HEK293T (cell line): ENCODE results near the gene TTLL4.

Experiments
- ARNT ChIP-seq: fragments of 450-650 bp; IDR thresholded peaks from 2 replicates; pipeline ENCODE4 v1.6.1; 2017; ENCODE audit warnings: mild to moderate bottlenecking
- BHLHE40 ChIP-seq: fragments of 450-650 bp; IDR thresholded peaks from 2 replicates; pipeline ENCODE4 v1.6.1; 2016; ENCODE audit warnings: mild to moderate bottlenecking, moderate library complexity, borderline replicate concordance
- CTBP1 ChIP-seq: fragments of 450-650 bp; IDR thresholded peaks from 2 replicates; pipeline ENCODE4 v1.6.1; 2016; ENCODE audit warnings: borderline replicate concordance
- ELF4 ChIP-seq: fragments of 450-650 bp; IDR thresholded peaks from 2 replicates; pipeline ENCODE4 v1.6.1; 2017; ENCODE audit warnings: antibody characterized with exemption
- FOXA1 ChIP-seq: fragments of 450-650 bp; IDR thresholded peaks from 2 replicates; pipeline ENCODE4 v1.6.1; 2016; ENCODE audit warnings: mild to moderate bottlenecking
- FOXM1 ChIP-seq: fragments of 450-650 bp; IDR thresholded peaks from 2 replicates; pipeline ENCODE4 v1.6.1; 2017; ENCODE audit warnings: mild to moderate bottlenecking, borderline replicate concordance
- LEF1 ChIP-seq: fragments of 450-650 bp; IDR thresholded peaks from 2 replicates; pipeline ENCODE4 v1.6.1; 2017; ENCODE audit warnings: mild to moderate bottlenecking, borderline replicate concordance
- NFRKB ChIP-seq: fragments of 450-650 bp; IDR thresholded peaks from 2 replicates; pipeline ENCODE4 v1.6.1; 2016; ENCODE audit warnings: mild to moderate bottlenecking, moderate library complexity
- SP1 ChIP-seq: fragments of 450-650 bp; IDR thresholded peaks from 2 replicates; pipeline ENCODE4 v1.6.1; 2017
- TARDBP ChIP-seq: fragments of 450-650 bp; IDR thresholded peaks from 2 replicates; pipeline ENCODE4 v1.6.1; 2016
- TF ChIP-seq, protein P1 (sequence below): fragments of 450-650 bp; IDR thresholded peaks from 2 replicates; pipeline ENCODE4 v1.6.1; 2016

DNA sequence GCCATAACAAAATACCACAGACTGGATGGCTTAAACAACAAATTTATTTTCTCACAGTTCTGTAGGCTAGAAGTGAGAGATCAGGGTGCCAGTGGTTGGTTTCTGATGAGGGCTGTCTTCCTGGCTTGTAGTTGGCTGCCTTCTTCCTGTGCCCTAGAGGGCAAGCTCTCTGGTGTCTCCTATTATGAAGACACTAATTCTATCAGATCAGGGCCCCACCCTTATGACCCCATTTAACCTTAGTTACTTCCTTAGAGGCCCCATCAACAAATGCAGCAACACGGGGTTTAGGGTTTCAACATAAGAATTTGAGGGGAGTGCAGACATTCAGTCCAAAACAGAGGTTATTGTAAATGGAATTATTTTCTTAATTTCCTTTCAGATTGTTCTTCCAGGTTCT is 94.2 kb downstream of the TTLL4 start:
- no peak for TF ChIP-seq SP1
- no peak for TF ChIP-seq CTBP1
- no peak for TF ChIP-seq NFRKB
- no peak for TF ChIP-seq FOXA1
- no peak for TF ChIP-seq FOXM1
- no peak for TF ChIP-seq ELF4
- no peak for TF ChIP-seq TARDBP
- TF ChIP-seq ARNT = no peak
- TF ChIP-seq, protein P1, sequence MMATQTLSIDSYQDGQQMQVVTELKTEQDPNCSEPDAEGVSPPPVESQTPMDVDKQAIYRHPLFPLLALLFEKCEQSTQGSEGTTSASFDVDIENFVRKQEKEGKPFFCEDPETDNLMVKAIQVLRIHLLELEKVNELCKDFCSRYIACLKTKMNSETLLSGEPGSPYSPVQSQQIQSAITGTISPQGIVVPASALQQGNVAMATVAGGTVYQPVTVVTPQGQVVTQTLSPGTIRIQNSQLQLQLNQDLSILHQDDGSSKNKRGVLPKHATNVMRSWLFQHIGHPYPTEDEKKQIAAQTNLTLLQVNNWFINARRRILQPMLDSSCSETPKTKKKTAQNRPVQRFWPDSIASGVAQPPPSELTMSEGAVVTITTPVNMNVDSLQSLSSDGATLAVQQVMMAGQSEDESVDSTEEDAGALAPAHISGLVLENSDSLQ = no peak
- no peak for TF ChIP-seq BHLHE40
- TF ChIP-seq LEF1 = no peak
